Activated B cell treated with CpG ODN at 0.5 μM for 24 hours (primary cell): ENCODE results near the gene NFKBIA. TPM values are rescaled to one million over a fixed set of nuclear protein-coding genes. Genes with fewer than 3 reads are reported as not detected.

Experiments used
- ATAC-seq: fragments of 200-7000 bp; cut with Tn5 transposase; one replicate; pipeline ENCODE4 v1.10.0; 2021; ENCODE audit warnings: low read depth, mild to moderate bottlenecking, moderate library complexity
- CTCF ChIA-PET: fragments of 350-600 bp; sonication (Branson Sonifier 250); formaldehyde crosslinking; loops from one replicate; lab custom pipeline; 2021; ENCODE audit warnings: antibody characterized with exemption; lab: Charles Lee
- POLR2A ChIA-PET: fragments of 350-600 bp; sonication (Branson Sonifier 250); formaldehyde crosslinking; loops from one replicate; lab custom pipeline; 2021; ENCODE audit warnings: antibody characterized with exemption; lab: Charles Lee
- DNase-seq: peaks from one replicate; pipeline ENCODE4 v3.0.0; 2022
- H3K27ac Mint-ChIP-seq: one replicate; pipeline ENCODE4 v1.8.0; 2020; ENCODE audit warnings: mixed read lengths
- H3K27me3 Mint-ChIP-seq: one replicate; pipeline ENCODE4 v1.8.0; 2021; ENCODE audit warnings: mixed read lengths
- H3K36me3 Mint-ChIP-seq: one replicate; pipeline ENCODE4 v1.8.0; 2021; ENCODE audit warnings: low read depth, mixed read lengths
- H3K4me1 Mint-ChIP-seq: one replicate; pipeline ENCODE4 v1.8.0; 2021; ENCODE audit warnings: mixed read lengths
- H3K4me3 Mint-ChIP-seq: one replicate; pipeline ENCODE4 v1.8.0; 2020; ENCODE audit warnings: mild to moderate bottlenecking, mixed read lengths
- H3K9me3 Mint-ChIP-seq: one replicate; pipeline ENCODE4 v1.8.0; 2020; ENCODE audit warnings: mixed read lengths
- intact Hi-C: fragments of 100-400 bp; cut with micrococcal nuclease; formaldehyde crosslinking; loops from one replicate; pipeline ENCODE4 v1.15.1; 2024
- total RNA-seq: library from RNA; stranded (reverse); gene quantifications from 2 replicates; pipeline ENCODE4 v1.2.3, GENCODE V29; 2022
- TF ChIP-seq, protein P1 (sequence below): fragments of 200-600 bp; IDR thresholded peaks from one replicate; pipeline ENCODE4 v1.8.0; 2022; ENCODE audit warnings: antibody characterized with exemption, mild to moderate bottlenecking

NFKBIA gene
- total RNA-seq, 1 donor from 2014 or later, result 515 TPM

DNA sequence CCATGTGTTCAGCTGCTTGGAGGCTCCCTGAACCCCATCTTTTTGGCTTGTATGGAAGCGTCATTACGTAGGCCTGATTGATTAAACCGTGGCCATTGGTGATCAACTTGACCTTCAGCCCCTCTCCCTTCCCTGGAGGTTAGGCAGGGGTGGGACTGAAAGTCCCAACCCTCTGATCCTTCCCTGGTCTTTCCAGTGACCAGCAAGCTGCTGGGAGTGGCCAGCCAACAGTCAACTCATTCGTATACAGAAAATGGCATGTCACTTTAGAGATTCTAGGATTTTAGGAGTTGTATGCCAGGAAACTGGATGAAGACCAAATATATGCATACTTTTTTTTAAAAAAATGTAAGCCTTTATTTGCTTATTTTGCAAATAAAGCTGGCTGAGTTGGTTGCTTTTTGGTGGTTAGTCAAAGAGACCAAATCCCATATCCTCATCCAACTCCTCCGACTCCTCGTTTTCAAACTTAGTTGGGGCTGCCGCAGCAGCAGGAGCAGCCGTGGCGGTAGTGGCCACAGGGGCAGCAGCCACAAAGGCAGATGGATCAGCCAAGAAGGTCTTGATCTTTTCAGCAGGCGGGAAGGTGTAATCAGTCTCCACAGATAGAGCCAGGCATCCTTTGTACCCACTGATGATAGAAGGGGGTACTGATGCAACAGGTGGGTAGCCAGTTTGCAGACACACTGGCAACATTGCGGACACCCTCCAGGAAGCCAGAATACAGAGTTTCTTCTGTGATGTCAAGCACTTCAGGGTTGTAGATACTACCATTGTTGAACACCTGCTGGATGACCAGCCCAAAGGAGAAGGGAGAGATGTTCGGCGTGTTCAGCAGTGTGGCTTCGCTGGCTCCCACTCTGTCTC is 16.6 kb downstream of the NFKBIA start:
- DNase-seq, result no peak
- CTCF ChIA-PET, result no interaction called here
- TF ChIP-seq, protein P1, sequence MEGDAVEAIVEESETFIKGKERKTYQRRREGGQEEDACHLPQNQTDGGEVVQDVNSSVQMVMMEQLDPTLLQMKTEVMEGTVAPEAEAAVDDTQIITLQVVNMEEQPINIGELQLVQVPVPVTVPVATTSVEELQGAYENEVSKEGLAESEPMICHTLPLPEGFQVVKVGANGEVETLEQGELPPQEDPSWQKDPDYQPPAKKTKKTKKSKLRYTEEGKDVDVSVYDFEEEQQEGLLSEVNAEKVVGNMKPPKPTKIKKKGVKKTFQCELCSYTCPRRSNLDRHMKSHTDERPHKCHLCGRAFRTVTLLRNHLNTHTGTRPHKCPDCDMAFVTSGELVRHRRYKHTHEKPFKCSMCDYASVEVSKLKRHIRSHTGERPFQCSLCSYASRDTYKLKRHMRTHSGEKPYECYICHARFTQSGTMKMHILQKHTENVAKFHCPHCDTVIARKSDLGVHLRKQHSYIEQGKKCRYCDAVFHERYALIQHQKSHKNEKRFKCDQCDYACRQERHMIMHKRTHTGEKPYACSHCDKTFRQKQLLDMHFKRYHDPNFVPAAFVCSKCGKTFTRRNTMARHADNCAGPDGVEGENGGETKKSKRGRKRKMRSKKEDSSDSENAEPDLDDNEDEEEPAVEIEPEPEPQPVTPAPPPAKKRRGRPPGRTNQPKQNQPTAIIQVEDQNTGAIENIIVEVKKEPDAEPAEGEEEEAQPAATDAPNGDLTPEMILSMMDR, result no peak
- intact Hi-C loops, result no loop called here
- no peaks in the 10 kb centered on the region for H3K9me3 Mint-ChIP-seq
- no peak for ATAC-seq
- no peaks in the 10 kb centered on the region for H3K4me1 Mint-ChIP-seq
- no peaks in the 10 kb centered on the region for H3K27me3 Mint-ChIP-seq
- H3K4me3 Mint-ChIP-seq, result no peak overlapping the region
- no peaks in the 10 kb centered on the region for H3K36me3 Mint-ChIP-seq
- H3K27ac Mint-ChIP-seq, result no peak overlapping the region
- POLR2A ChIA-PET, result interaction anchor here (1.1 kb wide), 1 partner anchor 96 kb away, joined by 3 read pairs; the partner anchor contains the start of gene PSMA6

DNA sequence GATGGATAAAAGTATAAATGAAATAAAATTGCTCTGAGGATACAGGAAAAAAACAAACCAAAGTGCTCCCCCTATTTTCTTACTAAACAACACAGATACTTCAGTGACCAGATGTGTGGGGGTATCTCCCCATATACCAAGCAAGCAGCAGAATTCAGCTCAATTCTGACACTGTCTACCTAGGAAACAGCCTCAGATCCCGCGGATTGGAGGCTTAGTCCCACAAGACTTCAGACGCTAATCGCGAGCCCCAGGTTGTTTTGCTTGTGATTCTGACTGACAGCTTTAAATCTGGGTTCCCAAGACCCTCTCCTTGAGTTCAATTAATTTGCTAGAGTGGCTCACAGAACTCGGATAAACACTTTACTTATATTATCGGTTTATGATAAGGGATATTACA is 17.3 kb downstream of the NFKBIA start:
- ChIA-PET CTCF (no interaction called here), POLR2A (interaction anchor here (1.1 kb wide), 1 partner anchor 95 kb away, joined by 3 read pairs; the partner anchor contains the start of gene PSMA6)
- H3K27me3 Mint-ChIP-seq, result no peaks in the 10 kb centered on the region
- no peak overlapping the region for H3K27ac Mint-ChIP-seq
- no peaks in the 10 kb centered on the region for H3K36me3 Mint-ChIP-seq
- H3K4me3 Mint-ChIP-seq, result no peak overlapping the region
- intact Hi-C loops, result no loop called here
- no peak for DNase-seq
- TF ChIP-seq, protein P1, result no peak
- no peak for ATAC-seq
- no peaks in the 10 kb centered on the region for H3K9me3 Mint-ChIP-seq
- H3K4me1 Mint-ChIP-seq, result no peaks in the 10 kb centered on the region

DNA sequence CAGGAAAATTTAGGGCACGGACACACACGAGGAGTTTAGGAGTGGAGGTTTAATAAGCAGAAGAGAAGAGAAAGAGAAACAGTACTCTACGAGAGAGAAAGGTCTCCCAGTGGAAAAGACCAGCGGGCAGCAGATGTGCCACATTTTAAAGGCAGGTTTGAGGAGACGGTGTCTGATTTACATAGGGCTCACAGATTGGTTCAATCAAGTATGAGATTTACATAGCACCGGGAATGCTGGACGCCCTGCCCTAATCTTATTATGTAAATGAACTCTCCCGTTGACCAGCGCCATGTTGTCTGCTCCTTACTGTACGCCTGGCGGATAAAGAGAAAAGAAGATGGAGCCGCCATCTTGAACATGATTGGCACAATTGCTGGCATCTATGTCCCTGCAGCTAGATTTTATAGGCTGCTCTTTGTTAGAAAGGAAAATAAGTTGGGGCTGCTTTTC is 17.9 kb downstream of the NFKBIA start:
- Mint-ChIP-seq H3K27ac (no peak overlapping the region), H3K36me3 (no peaks in the 10 kb centered on the region), H3K4me1 (no peaks in the 10 kb centered on the region), H3K9me3 (no peaks in the 10 kb centered on the region), H3K4me3 (no peak overlapping the region), H3K27me3 (no peaks in the 10 kb centered on the region)
- TF ChIP-seq, protein P1, result no peak
- CTCF ChIA-PET, result no interaction called here
- no peak for DNase-seq
- intact Hi-C loops, result no loop called here
- POLR2A ChIA-PET, result no interaction called here
- no peak for ATAC-seq

DNA sequence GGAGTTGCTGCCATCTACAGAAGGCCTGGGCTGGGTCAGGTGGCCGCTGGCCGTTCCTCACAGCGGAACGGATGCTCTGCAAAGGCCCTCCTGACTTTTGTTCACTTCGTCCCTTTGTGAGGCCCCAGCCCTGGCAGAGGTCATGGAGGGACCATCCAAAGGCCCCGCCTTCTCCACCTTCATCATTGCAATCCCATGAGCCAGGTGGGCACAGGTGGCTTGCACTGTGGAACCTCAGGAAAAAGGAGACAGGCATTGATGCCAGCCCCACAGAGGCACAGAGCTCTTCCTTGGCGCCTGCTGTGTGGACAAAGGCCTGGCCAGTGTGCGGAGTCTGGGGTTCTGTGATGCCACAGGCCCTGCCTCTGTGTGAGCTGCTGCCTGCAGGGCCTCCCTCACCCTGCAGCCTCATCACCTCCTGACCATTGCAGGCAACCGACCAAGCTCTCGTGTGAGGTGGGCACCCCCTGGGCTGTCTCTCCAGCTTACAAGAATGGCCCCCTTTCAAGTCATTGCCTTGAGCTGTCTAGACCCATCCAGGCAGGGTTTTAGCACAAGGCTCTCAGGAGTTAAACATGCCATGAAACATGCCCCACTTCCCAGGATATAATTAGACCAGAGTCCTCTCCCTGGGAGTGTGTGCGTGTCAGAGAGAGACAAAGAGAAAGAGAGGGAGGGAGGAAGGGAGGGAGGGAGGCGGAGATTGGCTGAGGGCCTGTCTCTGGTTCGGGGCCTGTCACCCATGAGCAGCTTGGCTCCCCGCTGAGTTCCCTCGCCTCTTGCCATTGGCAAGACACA is 19.3 kb downstream of the NFKBIA start:
- POLR2A ChIA-PET, result interaction anchor here (0.9 kb wide), 1 partner anchor 19 kb away, joined by 5 read pairs; no protein-coding TSS in a partner anchor
- Mint-ChIP-seq H3K36me3 (no peaks in the 10 kb centered on the region), H3K9me3 (no peaks in the 10 kb centered on the region), H3K27ac (no peak overlapping the region), H3K27me3 (no peaks in the 10 kb centered on the region), H3K4me1 (no peaks in the 10 kb centered on the region), H3K4me3 (no peak overlapping the region)
- DNase-seq, result no peak
- CTCF ChIA-PET, result no interaction called here
- ATAC-seq, result no peak
- intact Hi-C loops, result no loop called here
- TF ChIP-seq, protein P1, result no peak
